HepG2 (cell line): ENCODE measurements around the gene LMBRD2.

Source experiments
- POLR2A ChIP-seq, 2 experiments: IDR thresholded peaks; 2 replicates each; pipeline ENCODE4 v1.6.1; 2011; ENCODE audit warnings: low read depth in 2 of 2, low read length in 2 of 2, mild to moderate bottlenecking in 1 of 2, moderate library complexity in 1 of 2; ENCODE audit not compliant: insufficient read depth in 1 of 2
- SMARCC2 ChIP-seq: fragments of 450-650 bp; IDR thresholded peaks from 2 replicates; pipeline ENCODE4 v1.6.1; 2017; ENCODE audit warnings: antibody characterized with exemption, mild to moderate bottlenecking
- ZNF354B ChIP-seq: sonication (generic); formaldehyde crosslinking; IDR thresholded peaks from 2 replicates; pipeline ENCODE4 v1.8.0; 2022; ENCODE audit warnings: mild to moderate bottlenecking, missing genetic modification reagents
- ZNF510 ChIP-seq: sonication (generic); formaldehyde crosslinking; IDR thresholded peaks from 2 replicates; pipeline ENCODE4 v1.4.0; 2020; ENCODE audit warnings: low read depth, mild to moderate bottlenecking, missing genetic modification reagents

- TF ChIP-seq ZNF510 (no peak), SMARCC2 (no peak), ZNF354B (no peak), POLR2A (IDR thresholded peaks at IDR 0.05; ENCODE audit: insufficient read depth in 1 of 2, low read depth in 2 of 2, low read length in 2 of 2) (no peak)
Observed at GRCh38 chr5:36155291-36155690, 3.6 kb upstream of the LMBRD2 start.
